Hepatocyte (in vitro differentiated cells): Measurements from ENCODE around the gene MRPL55. TPM values are rescaled to one million over a fixed set of nuclear protein-coding genes. Genes with fewer than 3 reads are reported as not detected.

Experiments used
- DNase-seq: peaks from one replicate; pipeline ENCODE4 v3.0.0-alpha.2; 2016; ENCODE audit warnings: low spot score
- H2AFZ ChIP-seq: fragments of 200-600 bp; sonication (generic); 2 replicates; pipeline ENCODE4 v1.6.0; 2016; ENCODE audit warnings: antibody characterized with exemption, mild to moderate bottlenecking
- H3K27ac ChIP-seq: fragments of 200-600 bp; sonication (generic); 2 replicates; pipeline ENCODE4 v1.5.1; 2016; ENCODE audit warnings: mild to moderate bottlenecking
- H3K27me3 ChIP-seq: fragments of 200-600 bp; sonication (generic); 2 replicates; pipeline ENCODE4 v1.6.1; 2016
- H3K36me3 ChIP-seq: fragments of 200-600 bp; sonication (generic); replicated peaks from 2 replicates; pipeline ENCODE4 v1.5.1; 2016; ENCODE audit warnings: low read depth; ENCODE audit not compliant: insufficient read depth
- H3K4me1 ChIP-seq: fragments of 200-600 bp; sonication (generic); 2 replicates; pipeline ENCODE4 v1.5.1; 2016; ENCODE audit warnings: mild to moderate bottlenecking, moderate library complexity; ENCODE audit not compliant: insufficient read depth
- H3K4me2 ChIP-seq: fragments of 200-600 bp; sonication (generic); 2 replicates; pipeline ENCODE4 v1.6.0; 2016
- H3K4me3 ChIP-seq: fragments of 200-600 bp; sonication (generic); 2 replicates; pipeline ENCODE4 v1.5.1; 2016; ENCODE audit warnings: mild to moderate bottlenecking
- H3K79me2 ChIP-seq: fragments of 200-600 bp; sonication (generic); 2 replicates; pipeline ENCODE4 v1.6.0; 2017; ENCODE audit warnings: mild to moderate bottlenecking
- H3K9me2 ChIP-seq: fragments of 200-600 bp; sonication (generic); replicated peaks from 2 replicates; pipeline ENCODE4 v1.6.0; 2017; ENCODE audit warnings: mild to moderate bottlenecking; ENCODE audit not compliant: insufficient read depth
- H3K9me3 ChIP-seq: fragments of 200-600 bp; sonication (generic); 2 replicates; pipeline ENCODE4 v1.5.1; 2016; ENCODE audit warnings: low read depth, mild to moderate bottlenecking
- H4K20me1 ChIP-seq: fragments of 200-600 bp; sonication (generic); 2 replicates; pipeline ENCODE4 v1.6.0; 2016; ENCODE audit warnings: mild to moderate bottlenecking; ENCODE audit not compliant: insufficient read depth, poor library complexity, severe bottlenecking
- CTCF ChIP-seq: fragments of 200-600 bp; sonication (generic); IDR thresholded peaks from 2 replicates; pipeline ENCODE4 v1.5.1; 2016; ENCODE audit warnings: antibody characterized with exemption, mild to moderate bottlenecking; ENCODE audit not compliant: poor library complexity
- EZH2 ChIP-seq: fragments of 200-600 bp; sonication (generic); IDR thresholded peaks from 2 replicates; pipeline ENCODE4 v1.6.1; 2016; ENCODE audit warnings: antibody characterized with exemption, mild to moderate bottlenecking, borderline replicate concordance
- EZH2phosphoT487 ChIP-seq: fragments of 200-600 bp; sonication (generic); IDR thresholded peaks from one replicate; pipeline ENCODE4 v1.6.1; 2018; ENCODE audit warnings: antibody characterized with exemption, mild to moderate bottlenecking, low read depth, moderate library complexity; ENCODE audit not compliant: unreplicated experiment, severe bottlenecking
- WGBS: methylation state at CpG from one replicate; pipeline ENCODE4 v1.1.6; 2016; ENCODE audit warnings: low lambda C conversion rate; ENCODE audit errors: missing lambda C conversion rate; 5-methylcytosine and 5-hydroxymethylcytosine counted together
- polyA plus RNA-seq: library from polyadenylated mRNA; unstranded; fragments of >200 nt; fragmentation: Nextera tagmentation; extraction: Ambion mirVana; gene quantifications from 2 replicates; pipeline ENCODE4 v1.2.1, GENCODE V29; 2016
- total RNA-seq: library from RNA; depleted of rRNA; stranded (reverse); fragments of >200 nt; gene quantifications from 2 replicates; pipeline ENCODE4 v1.2.3, GENCODE V29; 2014

Gene MRPL55
- total and polyA plus RNA-seq, 2 experiments from 2014 or later, result 64.8 to 130 TPM

- no peaks in the 10 kb centered on the region for H3K9me2 ChIP-seq
- H3K27ac ChIP-seq, result peak overlapping the region; percentile 100
- H3K4me3 ChIP-seq, result no peak overlapping the region
- H3K36me3 ChIP-seq, result no peaks in the 10 kb centered on the region
- TF ChIP-seq CTCF (no peak), EZH2 (no peak), EZH2phosphoT487 (no peak)
- H4K20me1 ChIP-seq, result peaks cover 73% of the 10 kb centered on the region
- no peaks in the 10 kb centered on the region for H3K9me3 ChIP-seq
- peak overlapping the region; percentile 98 for H3K4me2 ChIP-seq
- H3K79me2 ChIP-seq, result peaks cover 95% of the 10 kb centered on the region
- peaks cover 62% of the 10 kb centered on the region for H3K4me1 ChIP-seq
- 30% methylated on average over 6 of the region's 6 CpGs for WGBS
- H2AFZ ChIP-seq, result no peak overlapping the region
- peak; percentile 78 for DNase-seq
- no peaks in the 10 kb centered on the region for H3K27me3 ChIP-seq
Observed at GRCh38 chr1:228085287-228085951, 23.7 kb downstream of the MRPL55 start.

GRCh38 chr1:228084797-228085196 is 24.3 kb downstream of the MRPL55 start:
- peak overlapping the region; percentile 84 for H3K4me3 ChIP-seq
- peaks cover 94% of the 10 kb centered on the region for H3K79me2 ChIP-seq
- no peaks in the 10 kb centered on the region for H3K27me3 ChIP-seq
- 37% methylated on average over 5 of the region's 5 CpGs for WGBS
- H3K4me1 ChIP-seq, result peaks cover 56% of the 10 kb centered on the region
- no peaks in the 10 kb centered on the region for H3K36me3 ChIP-seq
- no peak for DNase-seq
- H3K4me2 ChIP-seq, result peak overlapping the region; percentile 98
- no peak for TF ChIP-seq CTCF
- no peak for TF ChIP-seq EZH2
- TF ChIP-seq EZH2phosphoT487, result no peak
- H4K20me1 ChIP-seq, result peaks cover 67% of the 10 kb centered on the region
- no peak overlapping the region for H2AFZ ChIP-seq
- H3K9me3 ChIP-seq, result no peaks in the 10 kb centered on the region
- no peaks in the 10 kb centered on the region for H3K9me2 ChIP-seq
- H3K27ac ChIP-seq, result peak overlapping the region; percentile 100

GRCh38 chr1:228084325-228084724 is 24.8 kb downstream of the MRPL55 start:
- peak overlapping the region; percentile 84 for H3K4me3 ChIP-seq
- H2AFZ ChIP-seq, result no peak overlapping the region
- H3K27ac ChIP-seq, result peak overlapping the region; percentile 100
- peak overlapping the region; percentile 98 for H3K4me2 ChIP-seq
- DNase-seq, result peak; percentile 50
- H3K4me1 ChIP-seq, result peaks cover 54% of the 10 kb centered on the region
- peaks cover 62% of the 10 kb centered on the region for H4K20me1 ChIP-seq
- H3K9me3 ChIP-seq, result no peaks in the 10 kb centered on the region
- peaks cover 89% of the 10 kb centered on the region for H3K79me2 ChIP-seq
- TF ChIP-seq EZH2, result no peak
- TF ChIP-seq CTCF, result no peak
- no peak for TF ChIP-seq EZH2phosphoT487
- H3K36me3 ChIP-seq, result no peaks in the 10 kb centered on the region
- no peaks in the 10 kb centered on the region for H3K27me3 ChIP-seq
- WGBS, result 31% methylated on average over 3 of the region's 3 CpGs
- H3K9me2 ChIP-seq, result no peaks in the 10 kb centered on the region
